ENCODE data around the gene RNF225.
"Not testable (repeated sequence)": the region's sequence is repeated elsewhere in the genome, so short reads cannot be mapped to it uniquely, and the experiment has no call there.

Gene RNF225

DNA sequence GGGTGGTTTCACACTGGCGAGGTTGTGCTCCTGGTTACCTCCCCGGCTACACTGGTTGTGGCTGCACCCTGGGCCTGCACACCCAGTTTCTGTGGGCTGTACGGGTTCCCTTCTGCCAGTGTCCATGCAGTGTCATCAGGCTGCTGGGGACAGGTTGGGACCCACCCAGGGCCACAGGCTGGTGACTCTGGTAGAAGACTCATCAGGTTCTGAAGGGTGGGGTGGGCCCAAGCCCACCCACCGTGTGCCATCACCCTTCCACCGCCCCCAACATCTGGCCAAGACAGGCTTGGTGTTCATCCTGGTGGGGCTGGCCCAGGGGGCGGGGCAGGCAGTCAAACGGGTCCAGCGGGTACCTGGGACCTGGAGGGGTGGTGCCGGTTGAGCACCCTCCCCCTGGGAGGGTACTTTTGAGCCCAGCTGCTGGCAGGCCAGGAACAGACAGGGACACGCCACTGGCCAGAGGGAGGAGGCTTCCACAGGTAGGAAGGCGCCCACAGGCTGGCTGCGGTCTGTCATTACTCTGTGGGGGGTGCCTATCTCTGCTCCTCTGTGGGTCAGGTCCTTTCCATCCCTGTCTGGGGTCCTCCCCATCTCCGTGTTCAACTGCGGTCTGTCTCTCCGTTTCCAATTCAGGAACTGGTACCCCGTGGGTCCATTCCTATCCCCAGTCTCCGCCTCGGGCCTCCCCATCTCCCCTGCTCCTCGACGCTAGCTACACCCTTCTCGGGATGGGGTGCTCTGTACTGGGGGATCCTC, at the start of gene RNF225:
TSS of gene RNF225 (plus strand) at position 437 of the 759 bp plus-strand sequence. CDS start 434 bp downstream, outside the sequence.
- ChIA-PET CTCF (no interaction called here), POLR2A (ENCODE audit: low non-redundant PET) (interaction anchor here (0.5 to 1.0 kb wide), 4 partner anchors 14 to 462 kb away, joined by 3 to 7 read pairs (median 4); partner anchors contain the start of gene ZBTB45)
- TF ChIP-seq, protein P1, sequence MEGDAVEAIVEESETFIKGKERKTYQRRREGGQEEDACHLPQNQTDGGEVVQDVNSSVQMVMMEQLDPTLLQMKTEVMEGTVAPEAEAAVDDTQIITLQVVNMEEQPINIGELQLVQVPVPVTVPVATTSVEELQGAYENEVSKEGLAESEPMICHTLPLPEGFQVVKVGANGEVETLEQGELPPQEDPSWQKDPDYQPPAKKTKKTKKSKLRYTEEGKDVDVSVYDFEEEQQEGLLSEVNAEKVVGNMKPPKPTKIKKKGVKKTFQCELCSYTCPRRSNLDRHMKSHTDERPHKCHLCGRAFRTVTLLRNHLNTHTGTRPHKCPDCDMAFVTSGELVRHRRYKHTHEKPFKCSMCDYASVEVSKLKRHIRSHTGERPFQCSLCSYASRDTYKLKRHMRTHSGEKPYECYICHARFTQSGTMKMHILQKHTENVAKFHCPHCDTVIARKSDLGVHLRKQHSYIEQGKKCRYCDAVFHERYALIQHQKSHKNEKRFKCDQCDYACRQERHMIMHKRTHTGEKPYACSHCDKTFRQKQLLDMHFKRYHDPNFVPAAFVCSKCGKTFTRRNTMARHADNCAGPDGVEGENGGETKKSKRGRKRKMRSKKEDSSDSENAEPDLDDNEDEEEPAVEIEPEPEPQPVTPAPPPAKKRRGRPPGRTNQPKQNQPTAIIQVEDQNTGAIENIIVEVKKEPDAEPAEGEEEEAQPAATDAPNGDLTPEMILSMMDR (conservative IDR thresholded peaks at IDR 0.05; ENCODE audit: low read depth) = no peak
- peak within 1 kb of the TSS; percentile 76 for H3K27ac ChIP-seq
- peak; percentile 86 for DNase-seq (ENCODE audit: low spot score)

DNA sequence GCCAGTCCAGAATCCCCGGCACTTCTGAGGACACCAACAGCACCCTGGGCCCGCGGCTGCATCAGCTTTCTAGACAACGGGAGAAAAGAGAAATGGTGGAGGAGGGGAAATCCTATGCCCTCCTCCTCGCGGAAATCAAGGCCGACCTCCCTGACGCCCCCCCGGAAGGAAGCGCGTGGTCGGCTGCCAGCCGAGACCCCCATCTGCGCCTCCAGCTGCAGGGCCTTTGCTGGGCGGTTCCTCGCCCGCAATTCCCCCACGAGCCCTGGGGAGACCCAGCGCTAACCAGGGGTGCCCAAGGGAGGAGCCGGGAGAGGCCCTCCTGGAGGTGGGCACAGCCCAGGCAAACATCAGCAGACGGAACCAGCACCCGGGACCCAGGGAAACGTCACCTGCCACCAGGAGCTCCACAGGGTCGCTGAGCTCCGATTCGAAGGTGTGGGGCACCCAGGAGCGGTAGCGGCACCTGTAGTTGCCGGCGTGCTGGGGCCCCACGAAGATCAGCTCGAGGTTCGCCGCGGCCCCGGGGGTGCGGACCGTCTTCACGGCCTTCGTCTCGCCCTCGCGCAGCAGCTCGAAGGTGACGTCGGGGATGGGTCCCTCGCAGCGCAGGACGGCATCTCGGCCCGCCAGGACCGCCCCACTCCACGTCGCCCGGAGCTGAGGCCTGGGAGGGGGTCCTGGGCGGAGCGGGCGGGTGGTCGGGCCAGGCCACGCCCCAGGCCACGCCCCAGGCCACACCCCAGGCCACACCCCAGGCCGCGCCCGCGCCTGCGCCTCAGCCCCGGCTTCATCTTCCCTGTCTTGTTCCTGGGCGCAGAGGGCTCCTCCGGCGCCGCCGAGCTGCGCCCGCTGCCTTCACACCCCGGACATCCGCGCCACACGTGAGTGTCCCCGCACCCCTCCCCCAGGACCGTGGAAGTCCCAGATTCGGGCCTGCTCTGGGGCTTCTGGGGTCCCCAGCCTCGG, 48.2 kb upstream of the RNF225 start:
- DNase-seq (ENCODE audit: low spot score) = peak; percentile 74
- TF ChIP-seq, protein P1 (conservative IDR thresholded peaks at IDR 0.05; ENCODE audit: low read depth) = no peak
- ChIA-PET CTCF (interaction anchor here (0.6 to 0.8 kb wide), 2 partner anchors 61 to 172 kb away, joined by 4 read pairs; partner anchors contain the start of gene ZNF584), POLR2A (ENCODE audit: low non-redundant PET) (no interaction called here)
- peak overlapping the region; percentile 68 for H3K27ac ChIP-seq

DNA sequence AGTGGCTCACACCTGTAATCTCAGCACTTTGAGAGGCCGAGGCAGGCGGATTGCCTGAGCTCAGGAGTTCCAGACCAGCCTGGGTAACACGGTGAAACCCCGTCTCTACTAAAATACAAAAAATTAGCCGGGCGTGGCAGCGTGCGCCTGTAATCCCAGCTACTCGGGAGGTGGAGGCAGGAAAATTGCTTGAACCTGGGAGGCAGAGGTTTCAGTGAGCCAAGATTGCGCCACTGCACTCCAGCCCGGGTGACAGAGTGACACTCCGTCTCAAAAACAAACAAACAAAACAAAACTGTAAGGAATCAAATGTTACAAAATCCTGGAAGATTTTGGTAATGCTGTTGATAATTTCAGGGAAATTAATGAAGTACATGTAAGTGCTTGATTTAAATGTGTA, 47.4 kb upstream of the RNF225 start:
- DNase-seq (ENCODE audit: low spot score); POLR2A ChIA-PET (ENCODE audit: low non-redundant PET): not testable (repeated sequence)
- CTCF ChIA-PET = interaction anchor here (1.1 kb wide), 1 partner anchor 14 kb away, joined by 3 read pairs; the partner anchor contains the start of gene ZNF497
- peak overlapping the region; percentile 68 for H3K27ac ChIP-seq

DNA sequence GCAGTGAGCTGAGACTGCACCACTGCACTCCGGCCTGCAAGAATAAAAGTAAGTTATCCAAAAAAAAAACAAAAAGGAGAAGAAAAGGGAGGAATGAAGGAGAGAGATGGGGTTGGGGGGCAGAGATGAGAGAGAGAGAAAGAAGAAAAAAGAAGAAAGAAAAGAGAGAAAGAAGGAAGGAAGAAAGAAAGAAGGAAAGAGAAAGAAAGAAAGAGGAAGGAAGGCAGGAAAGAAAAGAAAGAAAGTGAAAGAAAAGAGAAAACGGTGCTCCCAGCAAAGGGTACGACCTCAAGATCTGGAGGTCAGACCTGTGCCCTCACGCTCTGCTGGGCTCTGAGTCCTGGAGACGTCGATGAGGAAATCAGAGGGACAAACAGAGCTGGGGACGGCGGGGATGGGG, 45.9 kb upstream of the RNF225 start:
- no peak for DNase-seq (ENCODE audit: low spot score)
- TF ChIP-seq, protein P1 (conservative IDR thresholded peaks at IDR 0.05; ENCODE audit: low read depth) = no peak
- H3K27ac ChIP-seq = no peak overlapping the region
- CTCF ChIA-PET = interaction anchor here (0.6 kb wide), 1 partner anchor 22 kb away, joined by 4 read pairs; no protein-coding TSS in a partner anchor
- POLR2A ChIA-PET (ENCODE audit: low non-redundant PET) = interaction anchor here (1.1 kb wide), 1 partner anchor 54 kb away, joined by 3 read pairs; no protein-coding TSS in a partner anchor

DNA sequence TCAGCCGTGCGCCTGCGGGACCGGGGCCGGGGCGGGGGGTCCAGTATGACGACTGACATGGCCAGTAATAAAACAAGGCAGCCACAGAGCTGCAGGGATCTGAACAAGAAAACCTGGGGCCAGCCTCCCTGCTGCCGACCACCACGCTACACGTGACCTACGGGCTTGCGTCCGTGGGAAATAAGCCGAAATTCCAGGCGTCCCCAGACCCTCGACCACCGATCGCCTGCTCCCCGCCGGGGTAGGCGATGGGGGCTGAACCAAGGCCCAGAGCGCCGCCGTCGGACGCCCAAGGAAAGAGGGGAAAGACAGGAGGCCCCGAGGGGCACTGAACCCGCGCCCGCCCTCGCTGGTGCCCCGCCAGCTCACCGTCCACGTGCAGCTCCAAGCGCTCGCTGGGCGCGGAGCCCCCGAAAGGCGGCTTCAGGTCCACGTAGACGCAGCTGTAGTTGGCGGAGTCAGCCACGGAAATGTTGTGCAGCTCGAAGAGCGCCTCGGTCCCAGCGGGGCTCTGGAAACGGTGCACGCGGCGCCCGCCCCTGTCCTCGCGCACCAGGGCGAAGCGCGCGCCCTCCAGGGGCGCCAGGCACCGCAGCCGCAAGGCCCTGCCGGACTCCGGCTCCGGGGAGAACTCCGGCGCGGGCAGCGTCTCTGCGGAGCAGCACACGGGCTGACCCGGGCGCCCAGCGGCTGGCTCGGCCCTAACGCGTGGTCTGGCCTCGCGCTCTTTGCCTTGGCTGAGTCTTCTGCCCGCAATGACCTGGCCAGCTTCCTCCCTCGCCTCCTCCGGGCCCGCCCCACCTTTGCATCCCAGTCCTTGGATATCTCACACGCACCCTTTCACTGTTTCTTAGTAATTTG, 45.2 kb upstream of the RNF225 start:
- TF ChIP-seq, protein P1 (conservative IDR thresholded peaks at IDR 0.05; ENCODE audit: low read depth) = no peak
- DNase-seq (ENCODE audit: low spot score) = no peak
- ChIA-PET POLR2A (ENCODE audit: low non-redundant PET) (interaction anchor here (1.1 kb wide), 1 partner anchor 53 kb away, joined by 3 read pairs; no protein-coding TSS in a partner anchor), CTCF (interaction anchor here (0.6 to 0.7 kb wide), 2 partner anchors 22 to 168 kb away, joined by 3 to 4 read pairs; no protein-coding TSS in a partner anchor)
- H3K27ac ChIP-seq = no peak overlapping the region

DNA sequence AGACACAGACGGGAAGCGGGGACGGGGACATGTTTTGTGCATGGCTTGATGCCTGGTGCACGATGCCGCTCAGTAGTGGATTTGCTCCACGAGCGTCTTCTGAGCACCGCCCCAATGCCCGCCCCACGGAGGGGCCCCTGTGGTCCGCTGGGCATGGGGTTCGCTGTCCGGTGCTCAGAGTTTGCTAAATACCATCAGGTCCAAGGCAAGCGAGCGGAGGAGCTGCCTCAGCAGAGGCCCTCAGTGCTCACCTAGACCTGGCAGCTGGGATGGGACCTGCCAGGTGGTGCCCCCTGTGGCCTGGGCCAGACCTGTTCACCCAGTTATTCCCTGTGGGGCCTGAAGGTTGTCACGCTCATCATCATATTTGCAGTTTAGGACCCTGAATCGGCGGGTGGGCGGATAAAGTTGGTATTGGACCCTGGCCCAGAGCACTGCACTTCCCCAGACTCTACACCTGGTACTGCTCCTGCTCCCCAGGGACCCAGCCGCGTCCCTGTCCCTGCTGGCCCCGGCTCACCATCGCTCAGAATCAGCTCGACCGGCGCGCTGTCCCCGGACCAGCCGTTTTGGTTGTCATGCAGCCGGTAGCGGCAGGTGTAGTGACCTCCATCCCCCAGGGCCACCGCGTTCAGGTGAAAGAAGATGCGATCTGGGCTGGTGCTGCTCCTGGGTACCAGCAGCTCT, 44.4 kb upstream of the RNF225 start:
- TF ChIP-seq, protein P1 (conservative IDR thresholded peaks at IDR 0.05; ENCODE audit: low read depth) = no peak
- DNase-seq (ENCODE audit: low spot score) = no peak
- POLR2A ChIA-PET (ENCODE audit: low non-redundant PET) = interaction anchor here (1.0 kb wide), 1 partner anchor 12 kb away, joined by 3 read pairs; the partner anchor contains the start of gene ZNF497
- no peak overlapping the region for H3K27ac ChIP-seq
- CTCF ChIA-PET = no interaction called here
